HCT116 (cell line): Measurements from ENCODE around the gene TAS1R2. TPM values are rescaled to one million over a fixed set of nuclear protein-coding genes. Genes with fewer than 3 reads are reported as not detected.

Experiments used
- ATAC-seq: fragments of 200-7000 bp; cut with Tn5 transposase; 2 replicates; pipeline ENCODE4 v1.9.1; 2020; ENCODE audit warnings: mild to moderate bottlenecking, moderate library complexity
- BruUV-seq: library from RNA; stranded (reverse); fragments of 400-500 nt; replicated peaks from 2 replicates; lab custom pipeline; 2021; lab: Mats Ljungman, UMichigan
- CTCF ChIA-PET: fragments of 300-600 bp; sonication (Branson Sonifier 250); formaldehyde crosslinking; loops from one replicate; lab custom pipeline; 2021; ENCODE audit warnings: antibody characterized with exemption; lab: Charles Lee
- POLR2A ChIA-PET: fragments of 300-600, 350-600 bp; sonication (Branson Sonifier 250); formaldehyde crosslinking; loops from one replicate; lab custom pipeline; 2021; ENCODE audit warnings: antibody characterized with exemption; lab: Charles Lee
- RAD21 ChIA-PET, 2 experiments: fragments of 300-600 bp; sonication (Branson Sonifier 250); formaldehyde crosslinking; loops; one replicate each; lab custom pipeline; 2023; ENCODE audit warnings: low total read pairs in 2 of 2; ENCODE audit not compliant: uncharacterized antibody in 2 of 2, unreplicated experiment in 2 of 2, low non-redundant PET in 1 of 2; lab: Charles Lee
- DNase-seq: peaks from one replicate; pipeline ENCODE4 v3.0.0-alpha.2; 2010; ENCODE audit warnings: low read depth, low spot score
- H2AFZ ChIP-seq: fragments of 200-600 bp; shearing (Covaris generic), sonication (generic); 2 replicates; pipeline ENCODE4 v1.6.1; 2017; ENCODE audit warnings: low read depth, mixed run types, mixed read lengths, antibody characterized with exemption, low read length; ENCODE audit not compliant: poor library complexity, severe bottlenecking
- H3K27ac ChIP-seq: 2 replicates; pipeline ENCODE4 v1.5.1; 2012; ENCODE audit warnings: low read depth, low read length
- H3K27me3 ChIP-seq: fragments of 200-600 bp; sonication (generic); 2 replicates; pipeline ENCODE4 v1.6.1; 2016; ENCODE audit warnings: mixed run types, low read length, mixed read lengths; ENCODE audit not compliant: insufficient read depth
- H3K36me3 ChIP-seq, 2 experiments: fragments of 200-500 bp in 1 of 2; fragments of 200-600 bp in 1 of 2; sonication (Bioruptor generic) in 1 of 2; sonication (generic) in 1 of 2; 2 replicates each; pipeline versions ENCODE4 v1.5.1 to v1.6.1; 2014 to 2016; ENCODE audit warnings: low read length in 2 of 2, inconsistent platforms in 1 of 2, mixed read lengths in 1 of 2, mixed run types in 1 of 2; ENCODE audit not compliant: insufficient read depth in 2 of 2, control insufficient read depth in 1 of 2
- H3K4me1 ChIP-seq, 2 experiments: fragments of 200-600 bp in 1 of 2; sonication (generic) in 1 of 2; 2 replicates each; pipeline versions ENCODE4 v1.5.1 to v1.6.1; 2012 to 2017; ENCODE audit warnings: low read length in 2 of 2, inconsistent platforms in 1 of 2, mild to moderate bottlenecking in 1 of 2, mixed read lengths in 1 of 2, mixed run types in 1 of 2, moderate library complexity in 1 of 2; ENCODE audit not compliant: insufficient read depth in 2 of 2, control insufficient read depth in 1 of 2
- H3K4me2 ChIP-seq: fragments of 200-600 bp; sonication (generic); 2 replicates; pipeline ENCODE4 v1.6.1; 2017; ENCODE audit warnings: mixed run types, low read length, mixed read lengths
- H3K4me3 ChIP-seq, 2 experiments: fragments of 200-600 bp in 1 of 2; sonication (generic) in 1 of 2; replicated peaks in 1 of 2; 2 replicates each; pipeline ENCODE4 v1.5.1; 2011 to 2016; ENCODE audit warnings: low read length in 2 of 2, control low read depth in 1 of 2, low read depth in 1 of 2, mild to moderate bottlenecking in 1 of 2, mixed read lengths in 1 of 2, mixed run types in 1 of 2
- H3K79me2 ChIP-seq: fragments of 200-600 bp; sonication (generic); 2 replicates; pipeline ENCODE4 v1.6.1; 2017; ENCODE audit warnings: mild to moderate bottlenecking, mixed run types, low read length, moderate library complexity, mixed read lengths; ENCODE audit not compliant: insufficient read depth
- H3K9ac ChIP-seq: fragments of 200-600 bp; sonication (generic); 2 replicates; pipeline ENCODE4 v1.6.1; 2016; ENCODE audit warnings: low read length, mixed read lengths
- H3K9me2 ChIP-seq: fragments of 200-600 bp; sonication (generic), shearing (Covaris generic); 2 replicates; pipeline ENCODE4 v1.6.1; 2017; ENCODE audit warnings: mixed run types, mild to moderate bottlenecking, moderate library complexity; ENCODE audit not compliant: insufficient read depth
- H3K9me3 ChIP-seq, 2 experiments: fragments of 200-500 bp in 1 of 2; fragments of 200-600 bp in 1 of 2; sonication (Bioruptor generic) in 1 of 2; sonication (generic) in 1 of 2; 2 replicates each; pipeline ENCODE4 v1.6.1; 2014 to 2017; ENCODE audit warnings: low read length in 2 of 2, mixed read lengths in 2 of 2, inconsistent platforms in 1 of 2, low read depth in 1 of 2, mild to moderate bottlenecking in 1 of 2, mixed run types in 1 of 2, moderate library complexity in 1 of 2; ENCODE audit not compliant: control insufficient read depth in 1 of 2, insufficient read depth in 1 of 2
- H4K20me1 ChIP-seq: fragments of 200-600 bp; sonication (generic), shearing (Covaris generic); 2 replicates; pipeline ENCODE4 v1.6.1; 2017; ENCODE audit warnings: mixed run types, mild to moderate bottlenecking, moderate library complexity; ENCODE audit not compliant: insufficient read depth
- ATF3 ChIP-seq: IDR thresholded peaks from 2 replicates; pipeline ENCODE4 v1.6.1; 2012
- CBX3 ChIP-seq: IDR thresholded peaks from 2 replicates; pipeline ENCODE4 v1.6.1; 2012; ENCODE audit warnings: low read depth
- ELF1 ChIP-seq: IDR thresholded peaks from 2 replicates; pipeline ENCODE4 v1.6.1; 2012; ENCODE audit warnings: low read depth, borderline replicate concordance
- EZH2 ChIP-seq: fragments of 200-600 bp; sonication (generic); IDR thresholded peaks from 2 replicates; pipeline ENCODE4 v1.6.1; 2017; ENCODE audit warnings: antibody characterized with exemption, mixed run types
- FOSL1 ChIP-seq: IDR thresholded peaks from 2 replicates; pipeline ENCODE4 v1.6.1; 2012; ENCODE audit warnings: low read depth
- JUND ChIP-seq: IDR thresholded peaks from 2 replicates; pipeline ENCODE4 v1.6.1; 2012
- MAX ChIP-seq: IDR thresholded peaks from 2 replicates; pipeline ENCODE4 v1.6.1; 2012
- POLR2A ChIP-seq: IDR thresholded peaks from 2 replicates; pipeline ENCODE4 v1.7.0; 2011; ENCODE audit warnings: borderline replicate concordance; ENCODE audit not compliant: insufficient read depth, insufficient read length; ENCODE audit errors: extremely low read depth
- POLR2AphosphoS5 ChIP-seq: IDR thresholded peaks from 2 replicates; pipeline ENCODE4 v1.6.1; 2011; ENCODE audit warnings: mild to moderate bottlenecking, low read depth, low read length, moderate library complexity
- SIN3A ChIP-seq: IDR thresholded peaks from 2 replicates; pipeline ENCODE4 v1.6.1; 2012; ENCODE audit warnings: low read depth
- TCF7L2 ChIP-seq: IDR thresholded peaks from 2 replicates; pipeline ENCODE4 v1.7.0; 2011; ENCODE audit warnings: borderline replicate concordance, inconsistent platforms; ENCODE audit not compliant: insufficient read depth, insufficient read length; ENCODE audit errors: extremely low read depth
- intact Hi-C: fragments of 100-400 bp; cut with micrococcal nuclease; formaldehyde crosslinking; loops from 2 replicates; pipeline ENCODE4 v1.10.0; 2022
- total RNA-seq: library from RNA; stranded (reverse); gene quantifications from one replicate; pipeline ENCODE4 v1.2.1, GENCODE V29; 2021; ENCODE audit not compliant: unreplicated experiment
- TF ChIP-seq, protein P1 (sequence below): IDR thresholded peaks from 2 replicates; pipeline ENCODE4 v1.6.1; 2011; ENCODE audit warnings: mild to moderate bottlenecking, low read length, moderate library complexity; ENCODE audit not compliant: insufficient replicate concordance; ENCODE audit errors: extremely low read depth

TAS1R2 gene
- total RNA-seq, 1 experiment from 2014 or later = not detected

DNA sequence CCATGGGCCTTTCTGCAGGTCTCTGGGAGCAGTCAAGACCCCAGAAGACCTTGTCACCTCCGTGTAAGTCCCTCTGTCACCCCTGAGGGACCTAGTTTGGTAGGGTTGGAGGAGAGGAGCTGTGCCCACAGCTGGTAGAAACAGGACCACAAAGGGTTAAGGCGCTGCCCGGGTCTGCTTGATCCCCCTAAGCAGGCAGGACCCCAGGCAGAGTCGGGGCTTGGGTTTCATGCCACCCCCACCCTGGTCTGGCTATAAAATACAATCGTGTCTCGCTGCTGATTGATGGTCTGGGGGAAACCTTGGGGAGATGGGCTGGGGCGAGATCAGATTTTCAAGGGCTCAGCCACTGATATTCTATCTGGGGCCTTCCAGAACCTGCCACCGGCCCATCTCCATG, 50.9 kb downstream of the TAS1R2 start:
- Histone ChIP-seq H3K27me3 (no peaks in the 10 kb centered on the region), H3K79me2 (no peaks in the 10 kb centered on the region), H3K4me2 (no peak overlapping the region), H3K9ac (no peak overlapping the region), H3K9me3 (no peaks in the 10 kb centered on the region), H4K20me1 (no peaks in the 10 kb centered on the region), H3K9me2 (no peaks in the 10 kb centered on the region), H3K4me3 (no peak overlapping the region), H2AFZ (no peak overlapping the region), H3K4me1 (peaks cover 0 to 4% of the 10 kb centered on the region in 2 experiments; a peak in 1 of 4 replicates), H3K27ac (no peak overlapping the region), H3K36me3 (no peaks in the 10 kb centered on the region)
- DNase-seq (no peak), ATAC-seq (no peak)
- RAD21 ChIA-PET = no interaction called here
- intact Hi-C loops = no loop called here
- CTCF ChIA-PET = interaction anchor here (1.0 kb wide), 1 partner anchor 67 kb away, joined by 3 read pairs; no protein-coding TSS in a partner anchor
- POLR2A ChIA-PET = no interaction called here
- TF ChIP-seq CBX3 (no peak), FOSL1 (no peak), POLR2A (no peak)
- no TSS peak for BruUV-seq

DNA sequence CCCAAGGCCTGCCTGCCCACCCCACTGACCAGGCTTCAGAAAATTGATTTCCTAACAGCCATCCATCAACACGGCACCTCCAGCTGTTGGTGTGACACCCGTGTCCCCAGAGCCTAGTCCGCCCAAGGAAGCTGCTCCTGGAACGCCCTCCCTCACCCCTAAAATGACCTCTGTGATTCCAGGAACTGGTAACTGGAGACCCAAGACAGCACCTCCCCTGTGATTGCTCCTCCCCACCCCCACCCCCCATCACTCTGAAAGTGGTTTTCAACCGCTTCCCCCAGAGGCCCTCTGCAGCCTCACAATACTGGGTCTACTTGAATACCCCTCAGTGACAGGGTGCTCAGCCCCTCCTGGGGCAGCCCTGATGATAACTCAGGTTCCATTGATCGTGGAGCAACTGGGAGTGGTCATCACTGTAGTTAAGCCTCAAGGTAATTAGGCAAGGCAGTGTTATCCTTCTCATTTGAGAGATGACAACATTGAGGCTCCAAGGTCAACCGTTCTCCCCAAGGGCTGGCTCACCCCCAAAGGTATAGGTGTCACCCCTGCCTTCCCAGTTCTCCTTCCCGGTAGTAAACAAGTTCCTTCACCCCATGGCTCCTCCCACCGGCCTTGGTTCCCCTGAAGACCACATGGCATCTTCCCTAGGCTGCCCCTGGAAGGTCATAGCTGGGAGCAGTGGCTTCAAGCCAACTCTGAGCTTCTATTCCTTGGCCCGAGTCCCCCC, 52.0 kb downstream of the TAS1R2 start:
- RAD21 ChIA-PET = no interaction called here
- intact Hi-C loops = no loop called here
- Histone ChIP-seq H3K9me3 (no peaks in the 10 kb centered on the region), H3K4me1 (peaks cover 0 to 4% of the 10 kb centered on the region in 2 experiments; a peak in 1 of 4 replicates), H3K4me2 (no peak overlapping the region), H3K27ac (no peak overlapping the region), H3K79me2 (no peaks in the 10 kb centered on the region), H3K4me3 (no peak overlapping the region), H3K36me3 (no peaks in the 10 kb centered on the region), H3K9me2 (no peaks in the 10 kb centered on the region), H2AFZ (no peak overlapping the region), H3K27me3 (no peaks in the 10 kb centered on the region)
- ATAC-seq = no peak
- no peak for DNase-seq
- TF ChIP-seq EZH2 (no peak), FOSL1 (no peak), ATF3 (no peak), POLR2AphosphoS5 (no peak), POLR2A (no peak), JUND (no peak), CBX3 (no peak), ELF1 (no peak), SIN3A (no peak), MAX (no peak), TCF7L2 (no peak)
- TF ChIP-seq, protein P1, sequence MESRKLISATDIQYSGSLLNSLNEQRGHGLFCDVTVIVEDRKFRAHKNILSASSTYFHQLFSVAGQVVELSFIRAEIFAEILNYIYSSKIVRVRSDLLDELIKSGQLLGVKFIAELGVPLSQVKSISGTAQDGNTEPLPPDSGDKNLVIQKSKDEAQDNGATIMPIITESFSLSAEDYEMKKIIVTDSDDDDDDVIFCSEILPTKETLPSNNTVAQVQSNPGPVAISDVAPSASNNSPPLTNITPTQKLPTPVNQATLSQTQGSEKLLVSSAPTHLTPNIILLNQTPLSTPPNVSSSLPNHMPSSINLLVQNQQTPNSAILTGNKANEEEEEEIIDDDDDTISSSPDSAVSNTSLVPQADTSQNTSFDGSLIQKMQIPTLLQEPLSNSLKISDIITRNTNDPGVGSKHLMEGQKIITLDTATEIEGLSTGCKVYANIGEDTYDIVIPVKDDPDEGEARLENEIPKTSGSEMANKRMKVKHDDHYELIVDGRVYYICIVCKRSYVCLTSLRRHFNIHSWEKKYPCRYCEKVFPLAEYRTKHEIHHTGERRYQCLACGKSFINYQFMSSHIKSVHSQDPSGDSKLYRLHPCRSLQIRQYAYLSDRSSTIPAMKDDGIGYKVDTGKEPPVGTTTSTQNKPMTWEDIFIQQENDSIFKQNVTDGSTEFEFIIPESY = no peak
- TF ChIP-seq, all 23 proteins: peak for 0
- H4K20me1 ChIP-seq = no peaks in the 10 kb centered on the region
- BruUV-seq = no TSS peak
- ChIA-PET CTCF (interaction anchor here (1.0 kb wide), 1 partner anchor 68 kb away, joined by 3 read pairs; no protein-coding TSS in a partner anchor), POLR2A (no interaction called here)
- H3K9ac ChIP-seq = no peak overlapping the region
